CD1c-positive myeloid dendritic cell (primary cell): ENCODE measurements around the gene SCO1.
"Not testable (repeated sequence)": the region's sequence is repeated elsewhere in the genome, so short reads cannot be mapped to it uniquely, and the experiment has no call there.

Experiments
- DNase-seq: peaks from one replicate; pipeline ENCODE4 v3.0.0-alpha.2; 2016; ENCODE audit errors: extremely low spot score

The SCO1 gene

DNA sequence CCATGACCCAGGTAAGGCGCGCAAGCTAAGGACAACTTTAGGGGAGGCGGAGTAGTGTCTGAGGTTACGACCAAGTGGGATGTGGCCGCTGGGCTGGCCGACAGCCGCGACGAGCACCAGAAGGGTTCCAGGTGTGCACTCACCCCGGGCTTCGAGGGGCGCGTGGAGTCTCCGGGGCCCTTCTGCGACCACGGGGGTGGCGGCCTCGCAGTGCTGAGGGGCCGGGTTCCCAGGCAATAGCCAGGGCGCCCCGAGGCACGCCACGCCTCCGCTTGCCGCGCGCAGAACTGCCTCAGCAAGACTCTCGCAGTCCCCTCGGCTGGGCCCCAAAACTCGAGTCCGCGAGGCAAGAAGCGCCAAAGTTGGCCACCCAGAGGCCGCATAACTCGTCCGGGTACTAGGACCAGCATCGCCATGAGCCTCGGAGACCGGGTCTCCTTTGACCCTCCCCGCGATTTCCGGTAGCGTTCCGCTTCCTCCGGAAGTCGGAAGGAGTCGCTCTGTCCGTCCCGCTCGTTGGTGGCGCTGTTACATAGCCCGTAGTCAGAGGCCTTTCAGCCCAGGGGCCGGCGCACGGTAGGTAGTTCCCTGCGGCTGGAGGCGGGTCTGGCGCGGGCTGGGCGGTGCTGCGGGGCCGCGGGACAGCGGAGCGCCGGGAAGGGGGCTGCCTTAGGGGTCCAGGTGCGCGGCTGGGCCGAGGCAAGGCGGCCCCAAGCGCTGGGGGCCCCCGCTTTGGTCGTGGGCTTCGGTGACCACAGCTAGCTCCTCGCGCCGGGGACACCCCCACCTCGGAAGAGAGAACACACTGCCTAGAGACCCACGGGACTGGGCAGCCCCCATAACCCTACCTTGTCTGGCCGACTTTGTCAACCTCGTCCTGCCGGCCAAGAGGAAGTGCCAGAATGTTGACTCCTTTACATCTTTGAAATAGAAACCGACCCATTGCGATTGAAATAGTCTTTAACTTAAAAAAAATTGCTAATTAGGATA is at the start of gene SCO1, which contains the start of gene ADPRM:
TSS of gene SCO1 (minus strand) at position 442 of the 990 bp plus-strand sequence. CDS start at position 416, 26 bp downstream.
TSS of gene ADPRM (plus strand) at position 503 of the 990 bp plus-strand sequence. CDS start 7,333 bp downstream, outside the sequence.
- peak; percentile 96 for DNase-seq

DNA sequence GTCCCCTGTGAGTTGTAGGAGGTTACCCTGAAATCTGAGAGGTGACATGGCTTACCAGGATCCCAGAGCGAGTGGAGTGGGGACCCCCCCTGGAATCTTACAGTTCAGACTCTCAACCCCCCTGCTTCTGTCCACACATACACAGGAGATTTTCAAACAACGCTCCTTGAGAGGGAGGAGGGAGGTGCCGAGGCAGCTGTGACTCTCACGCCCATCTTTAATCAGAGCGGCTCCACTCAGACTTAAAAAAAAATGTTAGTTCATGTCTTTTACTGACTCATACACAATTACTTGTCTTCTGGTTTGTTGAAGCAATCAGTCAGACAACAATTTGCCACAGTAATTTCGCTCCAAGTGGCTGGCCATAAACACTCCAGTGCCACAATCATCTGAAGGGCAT is 47.9 kb upstream of the SCO1 start:
- no peak for DNase-seq

DNA sequence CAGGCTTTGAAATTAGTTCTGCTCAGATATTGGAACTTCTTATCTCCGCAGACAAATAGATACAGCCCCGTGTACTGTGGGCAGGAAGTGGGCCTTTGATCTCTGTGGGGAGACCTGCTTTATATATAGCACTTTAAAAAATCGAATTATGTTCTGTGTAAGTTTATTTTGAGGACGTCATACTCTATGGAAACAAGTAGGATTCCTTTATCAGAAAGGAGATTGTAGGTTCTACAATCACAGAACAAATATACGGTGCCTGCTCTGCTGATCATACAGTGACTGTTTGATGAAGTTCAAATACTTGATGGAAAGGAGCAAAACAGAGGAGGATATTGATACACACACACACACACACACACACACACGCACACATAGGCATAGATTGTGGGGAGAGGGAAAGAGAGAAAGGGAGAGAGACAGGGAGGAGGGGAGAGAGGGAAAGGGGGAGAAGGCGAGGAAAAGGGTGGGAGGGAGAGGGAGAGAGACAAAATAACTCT is 47.2 kb upstream of the SCO1 start:
- DNase-seq, result no peak

DNA sequence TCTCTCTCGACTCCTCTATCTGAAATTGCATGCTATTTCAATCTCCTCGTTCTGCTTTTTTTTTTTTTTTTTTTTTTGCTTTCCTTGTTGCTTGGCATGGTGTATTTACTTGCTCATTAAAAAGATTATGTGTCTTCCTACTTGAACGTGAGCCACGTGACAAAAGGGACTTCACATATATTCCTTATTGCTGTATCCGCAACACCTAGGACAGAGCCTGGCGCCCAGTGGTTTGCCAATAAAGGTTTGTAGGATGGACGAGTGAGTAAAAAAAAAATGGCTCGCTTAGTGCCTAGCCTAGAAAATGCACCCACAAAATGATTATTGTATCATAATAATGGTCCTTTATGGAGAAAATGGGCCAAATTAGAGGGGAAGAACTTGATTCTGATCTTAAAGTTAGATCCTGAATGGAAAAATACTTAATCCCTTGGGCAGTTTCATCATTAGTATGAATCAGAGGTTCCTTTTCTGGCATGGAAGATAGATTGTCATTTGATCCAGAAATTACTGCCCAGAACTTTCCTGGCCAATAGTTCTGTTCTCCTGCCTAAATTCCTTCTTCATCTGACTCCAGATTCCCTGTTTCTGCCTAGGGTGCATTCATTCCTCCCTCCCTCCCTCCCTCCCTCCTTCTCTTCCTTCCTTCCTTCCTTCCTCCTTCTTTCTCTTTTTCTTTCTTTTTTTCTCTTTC is 46.1 kb upstream of the SCO1 start:
- DNase-seq, result no peak

DNA sequence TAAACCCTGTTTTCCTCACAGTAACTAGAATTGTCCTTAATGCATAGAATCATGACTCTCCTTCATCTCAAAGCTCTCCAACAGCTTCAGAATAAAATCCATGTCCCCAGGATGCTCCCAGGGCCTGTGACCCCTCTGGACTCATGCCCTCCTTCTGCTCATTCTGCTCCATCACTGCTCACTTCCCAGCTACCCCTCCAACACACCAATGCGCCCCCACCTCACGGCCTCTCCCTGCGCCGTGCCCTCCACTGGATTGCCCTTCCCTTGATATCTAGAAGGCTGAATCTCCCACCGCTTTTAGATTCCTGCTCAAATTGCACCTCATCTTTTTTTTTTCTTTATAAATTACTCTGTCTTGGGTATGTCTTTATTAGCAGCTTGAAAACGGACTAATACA is 45.1 kb upstream of the SCO1 start:
- DNase-seq, result no peak

DNA sequence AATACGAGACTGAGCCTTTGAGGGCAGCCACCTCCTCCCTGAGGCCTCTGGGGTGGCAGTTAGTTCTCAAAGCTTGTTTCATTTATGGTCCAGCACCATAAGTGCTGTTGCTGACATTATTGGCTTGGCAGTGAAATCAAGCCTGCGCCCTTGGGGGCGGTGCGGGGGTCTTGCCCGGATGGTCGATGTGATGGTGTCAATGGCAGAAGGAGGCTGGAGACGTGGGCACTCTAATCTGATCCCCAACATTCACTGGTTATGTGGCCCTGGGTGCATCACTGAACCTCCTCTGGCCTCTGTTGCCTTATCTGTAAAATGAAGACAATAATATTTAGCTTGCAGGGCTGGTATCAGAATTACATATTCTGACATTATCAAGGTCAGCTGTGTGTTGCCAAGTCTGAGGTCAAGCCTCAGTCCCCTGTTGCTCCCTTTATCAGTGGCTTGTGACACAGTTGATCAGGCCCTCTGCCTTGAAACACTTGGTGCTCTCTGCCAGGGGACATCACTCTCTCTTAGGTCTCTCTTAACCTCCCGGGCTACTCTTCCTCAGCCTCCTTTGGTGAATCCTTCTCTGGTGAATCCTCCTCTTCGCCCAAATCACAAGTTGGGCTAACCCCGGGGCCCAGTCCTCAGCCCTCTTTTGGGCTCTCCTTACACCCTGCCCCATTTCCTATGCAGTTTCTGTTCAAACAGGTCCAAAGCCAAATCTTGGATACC is 44.2 kb upstream of the SCO1 start:
- DNase-seq, result no peak

DNA sequence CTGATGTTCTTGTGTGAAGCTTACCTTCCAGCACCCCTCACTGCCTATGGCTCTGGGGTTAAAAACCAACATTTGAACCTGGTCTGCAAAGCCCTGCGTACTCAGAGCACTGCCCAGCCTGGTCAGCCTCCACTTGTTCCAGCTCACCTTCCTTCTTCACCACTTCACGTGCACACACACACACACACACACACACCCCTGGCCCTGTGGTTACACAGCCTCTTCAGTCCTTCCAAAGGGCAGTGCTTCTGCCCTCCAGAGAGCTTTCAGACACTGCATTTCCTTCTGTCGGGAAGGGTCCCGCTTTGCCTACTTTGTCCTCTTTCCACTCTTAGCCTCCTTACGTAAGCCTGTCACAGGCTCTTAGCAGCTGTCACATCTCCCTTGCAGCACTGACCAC is 42.1 kb upstream of the SCO1 start:
- no peak for DNase-seq

DNA sequence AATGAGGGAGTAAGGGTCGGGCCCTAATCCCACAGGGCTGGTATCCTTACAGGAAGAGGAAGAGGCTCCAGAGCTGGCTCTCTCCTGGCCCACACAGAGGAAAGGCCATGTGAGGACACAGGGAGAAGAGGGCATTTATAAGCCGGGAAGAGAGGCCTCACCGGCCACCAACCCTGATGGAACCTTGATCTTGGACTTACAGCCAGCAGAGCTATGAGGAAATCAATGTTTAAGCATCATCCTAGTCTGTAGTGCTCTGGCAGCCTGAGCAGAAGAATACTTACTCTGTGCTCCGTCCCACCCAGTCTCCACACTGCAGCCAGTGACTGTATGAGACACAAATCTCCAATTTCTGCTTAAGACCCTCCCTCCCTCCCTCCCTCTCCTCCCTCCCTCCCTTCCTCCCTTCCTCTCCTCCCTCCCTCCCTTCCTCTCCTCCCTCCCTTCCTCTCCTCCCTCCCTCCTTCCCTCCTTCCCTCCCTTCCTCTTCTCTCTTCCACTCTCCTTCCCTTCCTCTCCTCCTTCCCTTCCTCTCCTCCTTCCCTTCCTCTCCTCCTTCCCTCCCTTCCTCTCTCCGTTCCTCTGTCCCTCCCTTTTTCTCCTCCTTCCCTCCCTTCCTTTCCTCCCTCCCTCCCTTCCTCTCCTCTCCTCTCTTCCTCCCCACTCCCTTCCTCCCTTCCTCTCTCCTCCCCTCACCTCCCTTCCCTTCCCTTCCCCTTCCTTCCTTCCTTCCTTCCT is 41.4 kb upstream of the SCO1 start:
- no peak for DNase-seq

DNA sequence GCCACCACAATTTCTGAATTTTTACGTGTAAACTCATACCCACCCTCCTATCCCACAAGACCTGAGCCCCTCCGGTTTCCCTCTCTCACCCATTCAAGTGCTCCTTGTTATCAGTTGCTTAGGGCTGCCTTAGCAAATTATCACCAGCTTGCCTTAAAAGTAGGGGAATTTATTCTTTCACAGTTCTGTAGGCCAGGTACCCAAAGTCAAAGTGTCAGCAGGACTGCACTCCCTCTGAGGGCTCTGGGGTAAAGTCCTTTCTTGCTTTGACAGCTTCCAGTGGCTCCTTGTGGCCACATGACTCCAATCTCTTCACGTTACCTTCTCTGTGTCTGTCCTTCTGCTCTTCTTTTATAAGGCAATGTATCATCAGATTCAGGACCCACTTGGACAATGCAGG is 40.4 kb upstream of the SCO1 start:
- DNase-seq, result no peak

DNA sequence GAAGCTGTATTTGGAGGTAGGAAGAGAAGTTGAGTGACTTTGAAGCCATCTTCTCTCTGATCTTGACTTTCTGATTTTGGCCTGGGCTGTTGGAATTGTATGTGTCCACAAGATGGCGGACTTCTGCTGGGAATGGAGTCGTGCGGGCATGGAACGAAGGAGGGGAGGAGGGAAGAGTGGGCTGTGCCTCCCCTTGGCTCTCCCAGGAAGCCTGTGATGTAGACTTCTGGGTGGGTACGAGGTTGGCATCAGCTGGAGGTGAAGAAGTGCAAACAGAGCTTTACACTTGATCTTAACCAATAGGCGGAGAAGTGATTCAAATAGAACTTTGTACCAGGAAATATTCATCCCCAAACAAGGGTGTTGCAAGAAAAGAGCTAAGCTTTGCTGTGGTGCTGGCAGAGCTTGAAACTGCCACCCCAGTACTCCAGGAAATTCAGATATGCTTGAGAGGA is 39.9 kb upstream of the SCO1 start:
- peak; percentile 45 for DNase-seq

DNA sequence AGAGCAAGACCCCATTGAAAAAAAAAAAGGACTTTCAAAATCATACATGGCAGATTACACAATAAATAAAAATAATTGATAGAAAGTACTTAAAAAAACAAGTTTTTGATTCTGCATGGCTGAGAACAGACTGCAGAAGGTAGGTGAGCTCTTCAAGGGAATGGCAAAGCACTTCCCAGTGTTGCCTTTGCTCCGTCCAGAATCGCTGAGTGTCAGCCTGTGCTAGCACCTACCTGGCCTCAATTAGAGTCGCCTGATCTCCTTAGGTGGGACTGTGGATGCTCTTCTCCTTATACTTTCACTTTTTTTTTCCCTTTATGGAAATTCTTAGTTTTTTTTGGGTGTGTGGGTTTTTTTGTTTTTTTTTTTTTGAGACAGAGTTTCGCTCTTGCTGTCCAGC is 38.5 kb upstream of the SCO1 start:
- no peak for DNase-seq

DNA sequence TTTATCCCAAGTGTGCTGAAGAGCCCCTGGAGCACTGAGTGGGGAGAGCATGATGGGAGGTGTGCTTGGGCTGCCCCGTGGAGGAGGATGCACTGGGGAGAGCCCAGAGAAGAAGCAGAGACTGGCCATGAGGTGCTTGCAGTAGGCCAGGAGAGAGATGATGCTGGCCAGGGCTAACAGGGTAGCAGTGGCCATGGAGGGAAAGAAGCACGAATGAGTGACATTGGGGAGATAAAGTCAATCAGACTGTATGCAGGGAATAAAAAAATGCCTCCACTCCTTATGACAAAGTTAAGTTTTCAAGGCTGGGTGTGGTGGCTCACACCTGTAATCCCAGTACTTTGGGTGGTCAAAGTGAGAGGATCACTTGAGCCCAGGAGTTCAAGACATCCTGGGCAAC is 37.9 kb upstream of the SCO1 start:
- no peak for DNase-seq

DNA sequence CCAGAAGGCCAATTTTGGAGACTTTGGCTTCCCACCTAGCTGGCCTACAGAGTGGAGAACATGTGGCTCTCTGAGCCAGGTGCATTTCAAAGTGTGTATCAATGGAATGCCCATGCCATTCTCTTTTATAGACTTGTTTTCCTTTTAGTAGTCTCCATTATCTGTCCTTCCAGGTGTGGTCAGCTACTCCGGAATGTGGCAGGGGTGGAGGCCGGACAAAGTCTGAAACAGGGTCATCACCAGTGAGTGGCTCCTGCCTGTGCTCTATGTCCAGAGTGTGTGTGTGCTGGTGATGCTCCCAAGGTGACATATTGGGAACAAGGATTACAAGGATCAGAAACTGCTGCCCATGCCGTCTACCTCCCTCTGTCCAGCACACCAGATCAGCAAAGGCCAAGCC is 36.3 kb upstream of the SCO1 start:
- no peak for DNase-seq

DNA sequence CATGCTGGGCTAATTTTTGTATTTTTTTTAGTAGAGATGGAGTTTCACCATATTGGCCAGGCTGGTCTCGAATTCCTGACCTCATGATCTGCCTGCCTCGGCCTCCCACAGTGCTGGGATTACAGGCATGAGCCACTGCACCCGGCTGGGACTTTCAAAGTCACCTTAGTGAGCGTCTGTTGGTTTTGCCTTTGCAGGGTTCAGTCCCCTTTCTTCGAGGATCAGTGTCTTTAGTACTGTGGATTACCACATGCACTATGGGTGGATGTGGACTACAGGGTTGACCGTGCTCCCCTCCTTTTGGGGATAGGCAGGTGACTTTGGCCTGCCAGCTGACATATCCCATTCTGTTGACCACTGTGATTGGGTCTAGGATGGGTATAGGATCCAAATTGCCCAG is 34.8 kb upstream of the SCO1 start:
- not testable (repeated sequence) for DNase-seq

DNA sequence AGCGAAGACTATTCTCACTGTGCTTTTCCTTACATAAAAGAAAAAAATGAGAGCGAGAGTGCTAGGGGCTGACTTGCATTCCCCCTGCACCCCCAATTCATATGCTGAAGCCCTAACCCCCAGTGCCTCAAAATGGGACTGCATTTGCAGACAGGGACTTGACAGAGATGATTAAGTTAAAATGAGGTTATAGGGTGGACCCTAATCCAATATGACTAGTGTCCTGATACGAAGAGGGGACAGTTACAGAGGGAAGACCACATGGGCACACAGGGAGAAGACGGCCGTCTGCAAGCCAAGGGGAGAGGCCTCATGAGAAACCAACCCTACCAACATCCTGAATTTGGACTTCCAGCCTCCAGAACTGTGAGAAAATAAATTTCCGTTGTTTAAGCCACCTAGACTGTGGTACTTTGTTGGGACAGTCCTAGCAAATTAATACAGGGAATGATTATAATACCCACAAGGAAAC is 34.1 kb upstream of the SCO1 start:
- DNase-seq, result no peak

DNA sequence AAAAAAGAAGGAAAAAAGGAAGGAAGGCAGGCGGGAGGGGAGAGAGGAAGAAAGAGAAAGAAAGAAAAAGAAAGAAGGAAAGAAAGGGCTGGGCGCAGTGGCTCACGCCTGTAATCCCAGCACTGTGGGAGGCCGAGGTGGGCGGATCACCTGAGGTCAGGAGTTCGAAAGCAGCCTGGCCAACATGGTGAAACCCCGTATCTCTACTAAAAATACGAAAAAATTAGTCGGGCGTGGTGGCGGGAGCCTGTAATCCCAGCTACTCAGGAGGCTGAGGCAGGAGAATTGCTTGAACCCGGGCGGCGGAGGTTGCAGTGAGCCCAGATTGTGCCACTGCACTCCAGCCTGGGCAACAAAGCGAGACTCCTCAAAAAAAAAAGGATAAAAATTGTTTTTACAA is 32.9 kb upstream of the SCO1 start:
- DNase-seq, result not testable (repeated sequence)

DNA sequence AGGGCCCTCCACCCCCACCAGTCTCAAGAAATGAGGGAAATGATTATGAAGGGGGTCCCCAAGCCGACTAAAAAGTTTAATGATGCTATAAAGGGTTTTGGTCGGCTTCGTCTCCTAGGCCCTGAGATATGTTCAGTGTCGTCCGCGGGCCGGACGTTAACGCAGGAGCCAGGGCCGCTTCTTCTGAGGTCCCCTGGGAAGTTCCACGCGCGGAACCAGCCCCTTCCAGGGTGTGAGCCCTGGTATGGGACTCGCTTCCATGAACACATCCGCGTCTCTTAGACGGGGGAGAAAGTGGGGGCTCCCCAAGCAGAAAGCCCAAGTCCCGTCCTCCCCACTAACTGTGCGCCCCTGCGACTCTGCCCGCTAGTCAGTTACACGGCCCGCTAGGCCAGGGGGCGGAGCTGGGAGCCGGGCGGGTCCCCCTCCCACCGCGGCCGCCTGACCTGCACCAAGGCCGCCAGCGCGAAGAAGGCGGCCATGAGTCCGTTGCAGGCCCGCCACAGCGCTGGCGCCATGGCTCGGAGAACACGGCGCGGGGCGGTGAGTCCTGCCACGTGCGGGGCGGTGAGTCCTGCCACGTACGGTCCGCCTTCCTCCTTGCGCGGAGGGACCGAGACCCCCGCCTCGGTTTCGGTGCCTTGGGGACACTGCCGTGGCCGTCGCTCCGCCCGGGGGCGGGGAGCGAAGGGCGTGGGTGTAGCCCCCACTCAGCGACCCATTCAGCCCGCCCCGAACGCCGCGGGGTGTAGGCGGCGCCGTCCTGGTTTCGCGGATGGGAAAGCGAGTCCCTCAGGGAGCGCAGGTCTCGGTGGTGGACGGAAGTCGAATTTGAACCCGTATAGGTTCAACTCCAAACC is 32.2 kb upstream of the SCO1 start, which contains the start of gene TMEM220:
TSS of gene TMEM220 (minus strand) at position 690 of the 860 bp plus-strand sequence. CDS start at position 518, 172 bp downstream.
- peak; percentile 58 for DNase-seq

DNA sequence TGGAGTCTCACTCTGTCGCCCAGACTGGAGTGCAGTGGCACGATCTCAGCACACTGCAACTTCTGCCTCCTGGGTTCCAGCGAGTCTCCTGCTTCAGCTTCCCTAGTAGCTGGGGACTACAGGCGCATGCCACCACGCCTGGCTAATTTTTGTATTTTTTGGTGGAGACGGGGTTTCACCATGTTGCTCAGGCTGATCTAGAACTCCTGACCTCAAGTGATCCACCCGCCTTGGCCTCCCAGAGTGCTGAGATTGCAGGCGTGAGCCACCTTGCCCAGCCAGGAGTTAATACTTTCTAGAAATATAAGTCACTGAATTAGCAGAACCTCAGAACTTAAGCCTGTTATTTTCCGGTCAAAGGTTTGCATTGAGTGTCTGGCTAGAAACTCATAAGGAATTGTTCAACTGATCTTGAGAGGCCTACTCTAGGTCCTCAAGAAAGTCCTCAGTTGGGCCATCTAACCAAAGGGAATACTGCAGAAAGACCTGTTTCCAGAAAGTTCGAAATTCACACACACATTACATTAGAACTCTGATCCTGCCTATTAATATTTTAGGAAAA is 31.1 kb upstream of the SCO1 start:
- DNase-seq, result no peak

DNA sequence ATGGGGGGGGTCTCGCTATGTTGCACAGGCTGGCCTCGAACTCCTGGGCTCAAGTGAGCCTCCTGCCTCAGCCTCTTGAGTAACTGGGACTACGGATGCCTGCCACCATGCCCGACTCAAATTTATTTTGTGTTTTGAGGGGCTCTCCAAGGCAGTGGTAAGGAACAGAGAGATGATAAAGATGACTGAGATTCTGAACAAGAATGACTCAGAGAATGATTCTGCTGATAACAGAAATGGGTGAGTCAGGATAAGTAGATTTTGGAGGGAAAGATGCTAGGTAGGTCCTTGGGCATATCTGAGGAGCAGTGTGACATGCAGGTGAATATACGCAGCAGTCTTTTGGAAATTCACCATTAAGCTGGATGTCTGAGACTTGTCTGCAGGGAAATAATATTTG is 29.9 kb upstream of the SCO1 start:
- DNase-seq, result no peak

DNA sequence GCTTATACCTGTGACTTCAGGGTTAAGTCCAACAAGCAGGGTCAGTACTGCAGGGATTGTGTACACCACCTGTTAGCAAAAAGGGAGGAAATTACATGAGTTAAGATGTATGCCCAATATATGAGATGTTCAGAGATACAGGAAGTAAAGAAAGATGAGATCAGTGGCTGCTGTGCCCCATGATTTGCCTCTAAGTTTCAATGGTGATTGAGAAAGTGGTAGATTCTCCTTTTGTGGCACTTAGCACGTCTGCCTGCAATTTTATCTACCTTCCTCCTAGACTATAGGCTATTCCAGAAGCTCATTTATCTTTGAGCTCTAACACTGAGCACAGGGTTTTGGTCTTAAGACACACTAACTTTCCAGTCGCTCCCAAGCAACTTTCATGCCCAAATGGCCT is 28.9 kb upstream of the SCO1 start:
- no peak for DNase-seq
